Panc1 (cell line): Measurements from ENCODE around the gene VNN1. TPM values are rescaled to one million over a fixed set of nuclear protein-coding genes. Genes with fewer than 3 reads are reported as not detected.
"Not testable (repeated sequence)": the region's sequence is repeated elsewhere in the genome, so short reads cannot be mapped to it uniquely, and the experiment has no call there.

ENCODE experiments used
- ATAC-seq: fragments of 200-7000 bp; cut with Tn5 transposase; 2 replicates; pipeline ENCODE4 v1.9.1; 2020; ENCODE audit warnings: mild to moderate bottlenecking, moderate library complexity
- BruUV-seq: library from RNA; stranded (reverse); fragments of 400-500 nt; replicated peaks from 2 replicates; lab custom pipeline; 2021; lab: Mats Ljungman, UMichigan
- CTCF ChIA-PET: fragments of 300-600 bp; sonication (Branson Sonifier 250); formaldehyde crosslinking; loops from one replicate; lab custom pipeline; 2022; ENCODE audit warnings: antibody characterized with exemption; lab: Charles Lee
- POLR2A ChIA-PET: fragments of 300-600 bp; sonication (Branson Sonifier 250); formaldehyde crosslinking; loops from one replicate; lab custom pipeline; 2022; ENCODE audit warnings: antibody characterized with exemption; lab: Charles Lee
- DNase-seq: peaks from one replicate; pipeline ENCODE4 v3.0.0-alpha.2; 2010; ENCODE audit warnings: low read depth, low spot score
- H3K27ac ChIP-seq: 2 replicates; pipeline ENCODE4 v1.5.1; 2011; ENCODE audit warnings: mild to moderate bottlenecking, low read length, inconsistent platforms
- H3K27me3 ChIP-seq: fragments of 200-500 bp; sonication (Bioruptor generic); 2 replicates; pipeline ENCODE4 v1.6.0; 2014; ENCODE audit warnings: low read length, inconsistent platforms; ENCODE audit not compliant: control insufficient read depth, insufficient read depth
- H3K36me3 ChIP-seq: fragments of 200-500 bp; sonication (Bioruptor generic); 2 replicates; pipeline ENCODE4 v1.5.1; 2014; ENCODE audit warnings: inconsistent platforms, mild to moderate bottlenecking, low read length, moderate library complexity; ENCODE audit not compliant: control insufficient read depth, insufficient read depth
- H3K4me1 ChIP-seq: 2 replicates; pipeline ENCODE4 v1.5.1; 2011; ENCODE audit warnings: inconsistent platforms, mild to moderate bottlenecking, low read length, moderate library complexity; ENCODE audit not compliant: control insufficient read depth, insufficient read depth
- H3K4me3 ChIP-seq, 2 experiments: 2 replicates each; pipeline ENCODE4 v1.5.1; 2011 to 2012; ENCODE audit warnings: low read depth in 2 of 2, low read length in 2 of 2, mild to moderate bottlenecking in 2 of 2, inconsistent platforms in 1 of 2, moderate library complexity in 1 of 2
- H3K9me3 ChIP-seq: fragments of 200-500 bp; sonication (Bioruptor generic); 2 replicates; pipeline ENCODE4 v1.5.1; 2014; ENCODE audit warnings: low read depth, mild to moderate bottlenecking, inconsistent platforms, low read length, moderate library complexity; ENCODE audit not compliant: control insufficient read depth, insufficient read depth
- POLR2AphosphoS5 ChIP-seq: IDR thresholded peaks from 2 replicates; pipeline ENCODE4 v1.6.1; 2012; ENCODE audit warnings: mild to moderate bottlenecking, low read depth, low read length, moderate library complexity
- REST ChIP-seq, 2 experiments: IDR thresholded peaks; 2 replicates each; pipeline ENCODE4 v1.6.1; 2011 to 2012; ENCODE audit warnings: low read depth in 2 of 2, control low read depth in 1 of 2, low read length in 1 of 2, mild to moderate bottlenecking in 1 of 2, moderate library complexity in 1 of 2; ENCODE audit not compliant: insufficient read depth in 1 of 2
- SIN3A ChIP-seq: IDR thresholded peaks from 2 replicates; pipeline ENCODE4 v1.6.1; 2012; ENCODE audit warnings: low read depth, mild to moderate bottlenecking, low read length, moderate library complexity, borderline replicate concordance; ENCODE audit not compliant: insufficient read depth
- TCF7L2 ChIP-seq: IDR thresholded peaks from 2 replicates; pipeline ENCODE4 v1.6.1; 2011; ENCODE audit warnings: mild to moderate bottlenecking, low read depth, low read length, inconsistent platforms
- in situ Hi-C: cut with HindIII; loops from 2 replicates; pipeline ENCODE4 v1.10.0; 2016; ENCODE audit warnings: low sequenced_read_pairs, low pct_unique_long_range_greater_than_20kb
- intact Hi-C: fragments of 100-400 bp; cut with micrococcal nuclease; formaldehyde crosslinking; loops from one replicate; pipeline ENCODE4 v1.10.0; 2022; ENCODE audit not compliant: unreplicated experiment
- total RNA-seq: library from RNA; stranded (reverse); gene quantifications from one replicate; pipeline ENCODE4 v1.2.1, GENCODE V29; 2021; ENCODE audit not compliant: unreplicated experiment
- TF ChIP-seq, protein P1 (sequence below): fragments of 450-650 bp; IDR thresholded peaks from 2 replicates; pipeline ENCODE4 v1.5.1; 2017; ENCODE audit warnings: mild to moderate bottlenecking

VNN1 gene
- total RNA-seq, 1 experiment from 2014 or later: not detected

GRCh38 chr6:132708771-132709170 lies 5.1 kb downstream of the VNN1 start:
- in situ Hi-C loops (no loop called here), intact Hi-C loops (no loop called here)
- ChIA-PET POLR2A (no interaction called here), CTCF (no interaction called here)
- TF ChIP-seq POLR2AphosphoS5 (no peak), TCF7L2 (no peak), SIN3A (no peak), REST (IDR thresholded peaks at IDR 0.05; ENCODE audit: insufficient read depth in 1 of 2, low read depth in 2 of 2, low read length in 1 of 2) (no peak)
- TF ChIP-seq, protein P1, sequence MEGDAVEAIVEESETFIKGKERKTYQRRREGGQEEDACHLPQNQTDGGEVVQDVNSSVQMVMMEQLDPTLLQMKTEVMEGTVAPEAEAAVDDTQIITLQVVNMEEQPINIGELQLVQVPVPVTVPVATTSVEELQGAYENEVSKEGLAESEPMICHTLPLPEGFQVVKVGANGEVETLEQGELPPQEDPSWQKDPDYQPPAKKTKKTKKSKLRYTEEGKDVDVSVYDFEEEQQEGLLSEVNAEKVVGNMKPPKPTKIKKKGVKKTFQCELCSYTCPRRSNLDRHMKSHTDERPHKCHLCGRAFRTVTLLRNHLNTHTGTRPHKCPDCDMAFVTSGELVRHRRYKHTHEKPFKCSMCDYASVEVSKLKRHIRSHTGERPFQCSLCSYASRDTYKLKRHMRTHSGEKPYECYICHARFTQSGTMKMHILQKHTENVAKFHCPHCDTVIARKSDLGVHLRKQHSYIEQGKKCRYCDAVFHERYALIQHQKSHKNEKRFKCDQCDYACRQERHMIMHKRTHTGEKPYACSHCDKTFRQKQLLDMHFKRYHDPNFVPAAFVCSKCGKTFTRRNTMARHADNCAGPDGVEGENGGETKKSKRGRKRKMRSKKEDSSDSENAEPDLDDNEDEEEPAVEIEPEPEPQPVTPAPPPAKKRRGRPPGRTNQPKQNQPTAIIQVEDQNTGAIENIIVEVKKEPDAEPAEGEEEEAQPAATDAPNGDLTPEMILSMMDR: no peak
- H3K27ac ChIP-seq: no peak overlapping the region
- no peak overlapping the region for H3K4me3 ChIP-seq
- ATAC-seq: no peak
- no peaks in the 10 kb centered on the region for H3K36me3 ChIP-seq
- H3K4me1 ChIP-seq: no peaks in the 10 kb centered on the region
- no TSS peak for BruUV-seq
- no peaks in the 10 kb centered on the region for H3K27me3 ChIP-seq
- no peaks in the 10 kb centered on the region for H3K9me3 ChIP-seq
- no peak for DNase-seq

DNA sequence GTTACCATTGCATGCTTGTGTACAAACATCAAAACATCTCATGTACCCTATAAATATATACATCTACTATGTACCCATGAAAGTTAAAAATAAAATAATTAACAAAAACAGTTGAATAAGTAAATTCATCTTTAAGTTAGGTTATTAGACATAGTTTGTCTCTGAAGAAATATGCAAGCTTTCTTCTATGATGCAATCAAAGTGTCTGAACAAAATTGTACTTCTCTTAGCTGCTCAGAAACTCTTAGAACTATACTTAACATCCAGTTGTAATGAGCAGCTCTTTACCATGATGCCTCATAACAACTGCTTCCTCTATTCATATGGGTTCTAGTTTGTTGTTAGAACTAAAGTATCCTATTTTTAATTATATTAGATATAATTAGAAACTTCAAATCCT lies 5.9 kb downstream of the VNN1 start:
- no peaks in the 10 kb centered on the region for H3K36me3 ChIP-seq
- H3K4me3 ChIP-seq: no peak overlapping the region
- H3K27ac ChIP-seq: no peak overlapping the region
- ChIA-PET CTCF (no interaction called here), POLR2A (no interaction called here)
- in situ Hi-C loops (no loop called here), intact Hi-C loops (no loop called here)
- TF ChIP-seq REST (IDR thresholded peaks at IDR 0.05; ENCODE audit: insufficient read depth in 1 of 2, low read depth in 2 of 2, low read length in 1 of 2) (no peak), POLR2AphosphoS5 (no peak), SIN3A (no peak)
- H3K9me3 ChIP-seq: no peaks in the 10 kb centered on the region
- ATAC-seq (no peak), DNase-seq (no peak)
- no peaks in the 10 kb centered on the region for H3K27me3 ChIP-seq
- no peaks in the 10 kb centered on the region for H3K4me1 ChIP-seq
- no TSS peak for BruUV-seq

GRCh38 chr6:132706756-132707155 lies 7.1 kb downstream of the VNN1 start:
- ATAC-seq, CTCF ChIA-PET, H3K9me3 ChIP-seq, H3K27ac ChIP-seq, BruUV-seq, in situ Hi-C loops, DNase-seq, H3K27me3 ChIP-seq, H3K36me3 ChIP-seq, POLR2A ChIA-PET, intact Hi-C loops, H3K4me1 ChIP-seq, H3K4me3 ChIP-seq: not testable (repeated sequence)
